CD4-positive, alpha-beta memory T cell (primary cell): ENCODE measurements around the gene HSPA4. TPM values are rescaled to one million over a fixed set of nuclear protein-coding genes. Genes with fewer than 3 reads are reported as not detected.

Experiments used
- CTCF ChIA-PET: fragments of 350-600 bp; sonication (Branson Sonifier 250); formaldehyde crosslinking; loops from one replicate; lab custom pipeline; 2021; ENCODE audit warnings: inconsistent platforms; ENCODE audit not compliant: partially characterized antibody; lab: Charles Lee
- POLR2A ChIA-PET: fragments of 350-600 bp; sonication (Branson Sonifier 250); formaldehyde crosslinking; loops from one replicate; lab custom pipeline; 2021; ENCODE audit not compliant: partially characterized antibody; lab: Charles Lee
- DNase-seq, 5 donors: peaks; one replicate each; pipeline versions ENCODE4 v3.0.0 to v3.0.0-alpha.2; 2020 to 2022; ENCODE audit warnings: mixed read lengths in 1 of 5
- H3K27ac ChIP-seq: one replicate; pipeline ENCODE4 v1.7.0; 2013; ENCODE audit warnings: low read depth, low read length
- H3K27me3 ChIP-seq: 2 replicates; pipeline ENCODE4 v1.7.0; 2013; ENCODE audit warnings: mild to moderate bottlenecking, low read length, moderate library complexity; ENCODE audit not compliant: insufficient read depth
- H3K36me3 ChIP-seq: 2 replicates; pipeline ENCODE4 v1.7.0; 2013; ENCODE audit warnings: mild to moderate bottlenecking, low read length, moderate library complexity; ENCODE audit not compliant: insufficient read depth
- H3K4me1 ChIP-seq: 2 replicates; pipeline ENCODE4 v1.7.0; 2013; ENCODE audit warnings: mild to moderate bottlenecking, low read length, moderate library complexity; ENCODE audit not compliant: insufficient read depth
- H3K4me3 ChIP-seq, 2 donors: one replicate each; pipeline ENCODE4 v1.7.0; 2013; ENCODE audit warnings: low read length in 2 of 2, mild to moderate bottlenecking in 1 of 2
- H3K9me3 ChIP-seq, 2 donors: one replicate each; pipeline ENCODE4 v1.7.0; 2013; ENCODE audit warnings: low read length in 2 of 2, control low read depth in 1 of 2; ENCODE audit not compliant: control insufficient read depth in 1 of 2
- H3K27ac Mint-ChIP-seq, 7 donors: one replicate each; pipeline ENCODE4 v1.8.0; 2020 to 2021; ENCODE audit warnings: mixed read lengths in 7 of 7, mild to moderate bottlenecking in 6 of 7, inconsistent platforms in 3 of 7, moderate library complexity in 3 of 7
- H3K27me3 Mint-ChIP-seq, 2 donors: one replicate each; pipeline ENCODE4 v1.8.0; 2020 to 2021; ENCODE audit warnings: mixed read lengths in 2 of 2
- H3K36me3 Mint-ChIP-seq, 2 donors: one replicate each; pipeline ENCODE4 v1.8.0; 2020 to 2021; ENCODE audit warnings: mixed read lengths in 2 of 2, inconsistent platforms in 1 of 2, mild to moderate bottlenecking in 1 of 2
- H3K4me1 Mint-ChIP-seq, 4 donors: one replicate each; pipeline ENCODE4 v1.8.0; 2020 to 2021; ENCODE audit warnings: mixed read lengths in 4 of 4, mild to moderate bottlenecking in 1 of 4
- H3K4me3 Mint-ChIP-seq, 8 donors: one replicate each; pipeline ENCODE4 v1.8.0; 2020 to 2021; ENCODE audit warnings: mixed read lengths in 8 of 8, mild to moderate bottlenecking in 7 of 8, moderate library complexity in 6 of 8, inconsistent platforms in 3 of 8
- H3K9me3 Mint-ChIP-seq, 8 donors: one replicate each; pipeline ENCODE4 v1.8.0; 2020 to 2021; ENCODE audit warnings: mixed read lengths in 8 of 8, mild to moderate bottlenecking in 5 of 8, inconsistent platforms in 3 of 8, moderate library complexity in 1 of 8
- intact Hi-C: fragments of 100-400 bp; cut with micrococcal nuclease; formaldehyde crosslinking; loops from one replicate; pipeline ENCODE4 v1.15.1; 2023
- polyA plus RNA-seq, 2 donors: library from polyadenylated mRNA; unstranded; fragments of 300-500 nt; fragmentation: Illumina TruSeq; gene quantifications; one replicate each; pipeline ENCODE4 v1.2.3, GENCODE V29; 2021
- total RNA-seq, 2 experiments: library from RNA; stranded (reverse); gene quantifications; one replicate each; pipeline ENCODE4 v1.2.3, GENCODE V29; 2021

The HSPA4 gene
- total and polyA plus RNA-seq, 4 experiments from 2014 or later, result 32.2 to 58.1 (median 50.5) TPM

GRCh38 chr5:133086366-133086875 lies 34.6 kb downstream of the HSPA4 start:
- Histone ChIP-seq H3K27ac (no peak overlapping the region), H3K36me3 (peaks cover 25% of the 10 kb centered on the region), H3K4me1 (no peaks in the 10 kb centered on the region), H3K27me3 (no peaks in the 10 kb centered on the region), H3K9me3 (no peaks in the 10 kb centered on the region), H3K4me3 (no peak overlapping the region)
- H3K27ac Mint-ChIP-seq, result peak overlapping the region in 3 of 7 donors; percentile 15 to 84 (median 40)
- H3K36me3 Mint-ChIP-seq, result peaks cover 51 to 63% of the 10 kb centered on the region in 2 donors
- no peak overlapping the region for H3K4me3 Mint-ChIP-seq
- ChIA-PET POLR2A (no interaction called here), CTCF (no interaction called here)
- peaks cover 4 to 7% (median 6%) of the 10 kb centered on the region in 4 donors for H3K4me1 Mint-ChIP-seq
- DNase-seq, result no peak
- no peaks in the 10 kb centered on the region for H3K9me3 Mint-ChIP-seq
- no peaks in the 10 kb centered on the region for H3K27me3 Mint-ChIP-seq
- intact Hi-C loops, result no loop called here

GRCh38 chr5:133088064-133088463 lies 36.3 kb downstream of the HSPA4 start:
- Mint-ChIP-seq H3K27me3 (no peaks in the 10 kb centered on the region), H3K4me3 (no peak overlapping the region), H3K36me3 (peaks cover 55 to 66% of the 10 kb centered on the region in 2 donors), H3K27ac (peak overlapping the region in 1 of 7 donors; percentile 19), H3K4me1 (peaks cover 0 to 5% (median 3%) of the 10 kb centered on the region in 4 donors), H3K9me3 (no peaks in the 10 kb centered on the region)
- Histone ChIP-seq H3K4me1 (no peaks in the 10 kb centered on the region), H3K4me3 (no peak overlapping the region), H3K9me3 (no peaks in the 10 kb centered on the region), H3K27ac (no peak overlapping the region), H3K27me3 (no peaks in the 10 kb centered on the region), H3K36me3 (peaks cover 42% of the 10 kb centered on the region)
- intact Hi-C loops, result no loop called here
- ChIA-PET CTCF (no interaction called here), POLR2A (no interaction called here)
- no peak for DNase-seq

GRCh38 chr5:133091034-133091433 lies 39.2 kb downstream of the HSPA4 start:
- H3K27ac ChIP-seq, result no peak overlapping the region

GRCh38 chr5:133106343-133106742 lies 54.5 kb downstream of the HSPA4 start:
- DNase-seq, result no peak
- Histone ChIP-seq H3K27me3 (no peaks in the 10 kb centered on the region), H3K36me3 (peaks cover 38% of the 10 kb centered on the region), H3K27ac (no peak overlapping the region), H3K4me3 (no peak overlapping the region), H3K4me1 (peaks cover 17% of the 10 kb centered on the region), H3K9me3 (no peaks in the 10 kb centered on the region)
- ChIA-PET CTCF (interaction anchor here (0.6 kb wide), 2 partner anchors 10 to 245 kb away, joined by 3 read pairs; no protein-coding TSS in a partner anchor), POLR2A (no interaction called here)
- peak overlapping the region in 1 of 8 donors; percentile 21 for H3K4me3 Mint-ChIP-seq
- no peaks in the 10 kb centered on the region for H3K27me3 Mint-ChIP-seq
- H3K9me3 Mint-ChIP-seq, result no peaks in the 10 kb centered on the region
- H3K36me3 Mint-ChIP-seq, result peaks cover 26 to 38% of the 10 kb centered on the region in 2 donors
- peaks cover 18 to 28% (median 26%) of the 10 kb centered on the region in 4 donors for H3K4me1 Mint-ChIP-seq
- H3K27ac Mint-ChIP-seq, result peak overlapping the region in 2 of 7 donors; percentile 74 to 86
- intact Hi-C loops, result no loop called here

More at GRCh38 chr5:133091034-133091433, 39.2 kb downstream of the HSPA4 start:
- peaks cover 60 to 64% of the 10 kb centered on the region in 2 donors for H3K36me3 Mint-ChIP-seq
- H3K4me3 ChIP-seq, result no peak overlapping the region
- no peaks in the 10 kb centered on the region for H3K27me3 ChIP-seq
- H3K4me1 Mint-ChIP-seq, result peaks cover 0 to 3% (median 2%) of the 10 kb centered on the region in 4 donors
- H3K9me3 ChIP-seq, result no peaks in the 10 kb centered on the region
- intact Hi-C loops, result no loop called here
- H3K4me1 ChIP-seq, result no peaks in the 10 kb centered on the region
- POLR2A ChIA-PET, result no interaction called here
- no peak overlapping the region for H3K4me3 Mint-ChIP-seq
- no peaks in the 10 kb centered on the region for H3K27me3 Mint-ChIP-seq
- CTCF ChIA-PET, result no interaction called here
- no peak for DNase-seq
- H3K9me3 Mint-ChIP-seq, result no peaks in the 10 kb centered on the region
- peak overlapping the region in 5 of 7 donors; percentile 5 to 54 (median 8) for H3K27ac Mint-ChIP-seq
- H3K36me3 ChIP-seq, result peaks cover 53% of the 10 kb centered on the region

GRCh38 chr5:133106761-133107572 lies 55.2 kb downstream of the HSPA4 start:
- Mint-ChIP-seq H3K27ac (peak overlapping the region in 6 of 7 donors; percentile 0 to 86 (median 37)), H3K36me3 (peaks cover 26 to 35% of the 10 kb centered on the region in 2 donors), H3K27me3 (no peaks in the 10 kb centered on the region), H3K9me3 (no peaks in the 10 kb centered on the region), H3K4me3 (peak overlapping the region in 3 of 8 donors; percentile 21 to 35 (median 27)), H3K4me1 (peaks cover 20 to 30% (median 27%) of the 10 kb centered on the region in 4 donors)
- intact Hi-C loops, result no loop called here
- no peak for DNase-seq
- Histone ChIP-seq H3K9me3 (no peaks in the 10 kb centered on the region), H3K4me1 (peaks cover 18% of the 10 kb centered on the region), H3K27me3 (no peaks in the 10 kb centered on the region), H3K4me3 (no peak overlapping the region), H3K36me3 (peaks cover 35% of the 10 kb centered on the region), H3K27ac (no peak overlapping the region)
- ChIA-PET POLR2A (no interaction called here), CTCF (interaction anchor here (0.6 kb wide), 1 partner anchor 9 kb away, joined by 3 read pairs; no protein-coding TSS in a partner anchor)

GRCh38 chr5:133108481-133108921 lies 56.7 kb downstream of the HSPA4 start:
- ChIA-PET POLR2A (no interaction called here), CTCF (interaction anchor here (1.2 to 1.3 kb wide), 2 partner anchors 111 to 179 kb away, joined by 4 read pairs; no protein-coding TSS in a partner anchor)
- peaks cover 19% of the 10 kb centered on the region for H3K36me3 ChIP-seq
- H3K4me1 ChIP-seq, result peaks cover 18% of the 10 kb centered on the region
- Mint-ChIP-seq H3K4me3 (peak overlapping the region in 1 of 8 donors; percentile 63), H3K27ac (peak overlapping the region in 3 of 7 donors; percentile 48 to 87 (median 78)), H3K9me3 (no peaks in the 10 kb centered on the region), H3K27me3 (no peaks in the 10 kb centered on the region), H3K4me1 (peaks cover 22 to 30% (median 27%) of the 10 kb centered on the region in 4 donors), H3K36me3 (peaks cover 20 to 21% of the 10 kb centered on the region in 2 donors)
- DNase-seq, result no peak
- H3K9me3 ChIP-seq, result no peaks in the 10 kb centered on the region
- intact Hi-C loops, result no loop called here
- H3K4me3 ChIP-seq, result no peak overlapping the region
- no peak overlapping the region for H3K27ac ChIP-seq
- H3K27me3 ChIP-seq, result no peaks in the 10 kb centered on the region
